ENCODE measurements around the gene SRRM4.
"Not testable (repeated sequence)": the region's sequence is repeated elsewhere in the genome, so short reads cannot be mapped to it uniquely, and the experiment has no call there.

Gene SRRM4

GRCh38 chr12:119069147-119069642, 87.9 kb downstream of the SRRM4 start:
- DNase-seq (ENCODE audit: low read depth) = no peak

GRCh38 chr12:119071176-119071575, 89.8 kb downstream of the SRRM4 start:
- no peak for DNase-seq (ENCODE audit: low read depth)

GRCh38 chr12:119071638-119072231, 90.4 kb downstream of the SRRM4 start:
- DNase-seq (ENCODE audit: low read depth) = no peak

- no peak for DNase-seq (ENCODE audit: low read depth)
These were observed 91.1 kb downstream of the SRRM4 start for GRCh38 chr12:119072440-119072839.

- no peak for DNase-seq (ENCODE audit: low read depth)
These were observed 94.0 kb downstream of the SRRM4 start for GRCh38 chr12:119075222-119075787.

GRCh38 chr12:119075918-119076317, 94.6 kb downstream of the SRRM4 start:
- DNase-seq (ENCODE audit: low read depth) = no peak

- no peak for DNase-seq (ENCODE audit: low read depth)
These were observed 98.2 kb downstream of the SRRM4 start for GRCh38 chr12:119079530-119079929.

- DNase-seq (ENCODE audit: low read depth) = no peak
These were observed 100.7 kb downstream of the SRRM4 start for GRCh38 chr12:119082016-119082415.

- no peak for DNase-seq (ENCODE audit: low read depth)
These were observed 101.2 kb downstream of the SRRM4 start for GRCh38 chr12:119082496-119082895.

GRCh38 chr12:119088685-119089379, 107.5 kb downstream of the SRRM4 start:
- DNase-seq (ENCODE audit: low read depth) = no peak

- DNase-seq (ENCODE audit: low read depth) = no peak
These were observed 108.2 kb downstream of the SRRM4 start for GRCh38 chr12:119089380-119090013.

- no peak for DNase-seq (ENCODE audit: low read depth)
These were observed 108.9 kb downstream of the SRRM4 start for GRCh38 chr12:119090276-119090675.

- no peak for DNase-seq (ENCODE audit: low read depth)
These were observed 109.5 kb downstream of the SRRM4 start for GRCh38 chr12:119090865-119091264.

GRCh38 chr12:119096429-119097202, 115.3 kb downstream of the SRRM4 start:
- no peak for DNase-seq (ENCODE audit: low read depth)

GRCh38 chr12:119100933-119101332, 119.6 kb downstream of the SRRM4 start:
- DNase-seq (ENCODE audit: low read depth) = no peak

GRCh38 chr12:119102274-119102673, 120.9 kb downstream of the SRRM4 start:
- DNase-seq (ENCODE audit: low read depth) = no peak

GRCh38 chr12:119102714-119103113, 121.4 kb downstream of the SRRM4 start:
- no peak for DNase-seq (ENCODE audit: low read depth)

- not testable (repeated sequence) for DNase-seq (ENCODE audit: low read depth)
These were observed 123.6 kb downstream of the SRRM4 start for GRCh38 chr12:119104969-119105368.

- no peak for DNase-seq (ENCODE audit: low read depth)
These were observed 132.2 kb downstream of the SRRM4 start for GRCh38 chr12:119113496-119113986.

- DNase-seq (ENCODE audit: low read depth) = no peak
These were observed 133.0 kb downstream of the SRRM4 start for GRCh38 chr12:119114294-119114693.

- DNase-seq (ENCODE audit: low read depth) = no peak
These were observed 134.1 kb downstream of the SRRM4 start for GRCh38 chr12:119115296-119115905.
